PFSK-1 (cell line): ENCODE results near the gene HS6ST3.

Experiments used
- POLR2AphosphoS5 ChIP-seq: IDR thresholded peaks from 2 replicates; pipeline ENCODE4 v1.6.1; 2012; ENCODE audit warnings: low read depth, mild to moderate bottlenecking, control low read depth, low read length, moderate library complexity
- SIN3A ChIP-seq: IDR thresholded peaks from 2 replicates; pipeline ENCODE4 v1.6.1; 2012; ENCODE audit warnings: mild to moderate bottlenecking, low read length, moderate library complexity, borderline replicate concordance; ENCODE audit not compliant: insufficient read depth

GRCh38 chr13:96862093-96862492, 772.2 kb downstream of the HS6ST3 start:
- TF ChIP-seq POLR2AphosphoS5, result no peak
- TF ChIP-seq SIN3A, result no peak
